Retinal pigment epithelial cell (primary cell): ENCODE measurements around the gene DACH1.

Experiments used
- DNase-seq: peaks from one replicate; pipeline ENCODE4 v3.0.0-alpha.2; 2010; ENCODE audit warnings: low read depth
- H3K4me3 ChIP-seq: 2 replicates; pipeline ENCODE4 v1.5.1; 2011; ENCODE audit warnings: mild to moderate bottlenecking, low read length, control low read depth, moderate library complexity
- CTCF ChIP-seq: conservative IDR thresholded peaks from 2 replicates; pipeline ENCODE4 v1.5.1; 2011; ENCODE audit warnings: low read depth, low read length, control low read depth, inconsistent platforms

DACH1 gene

GRCh38 chr13:71602344-71602743 is 264.7 kb downstream of the DACH1 start:
- DNase-seq, result no peak
- TF ChIP-seq CTCF, result no peak
- no peak overlapping the region for H3K4me3 ChIP-seq

DNA sequence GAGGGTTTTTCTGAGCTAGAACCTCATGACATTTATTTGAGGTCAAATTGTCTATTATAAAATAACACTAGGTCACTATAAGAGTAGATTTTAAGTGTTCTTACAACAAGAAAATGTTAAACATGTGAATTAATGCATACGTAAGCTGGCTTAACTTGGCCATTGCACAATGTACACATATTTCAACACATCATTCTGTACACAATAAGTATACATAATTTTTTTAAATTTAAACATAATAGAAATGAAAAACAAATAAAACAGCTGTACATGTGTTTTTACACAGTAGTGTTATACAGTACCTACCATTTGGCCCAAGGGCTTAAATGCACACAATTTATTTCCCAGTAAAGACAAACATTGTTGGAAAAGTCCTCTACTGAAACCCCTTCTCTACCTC is 269.9 kb downstream of the DACH1 start:
- no peak for DNase-seq
- no peak overlapping the region for H3K4me3 ChIP-seq
- no peak for TF ChIP-seq CTCF

DNA sequence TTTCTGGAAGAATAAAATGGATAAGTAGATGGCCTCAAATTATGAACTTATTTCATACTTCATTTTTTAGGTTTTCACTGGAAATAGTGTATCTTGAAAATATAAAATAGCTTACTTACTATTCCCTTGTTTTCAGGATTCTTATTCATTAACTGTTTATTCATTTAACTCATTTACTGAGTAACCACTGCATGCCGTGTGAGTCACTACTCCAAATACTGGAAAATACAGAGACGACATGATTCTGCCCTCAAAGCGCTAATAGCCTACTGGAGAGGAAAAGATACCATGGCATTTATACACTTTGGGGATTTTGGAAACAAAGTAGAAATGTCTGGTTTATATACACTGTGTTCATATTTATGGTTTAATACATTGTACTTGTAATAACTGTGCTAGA is 270.9 kb downstream of the DACH1 start:
- TF ChIP-seq CTCF, result no peak
- DNase-seq, result no peak
- no peak overlapping the region for H3K4me3 ChIP-seq

DNA sequence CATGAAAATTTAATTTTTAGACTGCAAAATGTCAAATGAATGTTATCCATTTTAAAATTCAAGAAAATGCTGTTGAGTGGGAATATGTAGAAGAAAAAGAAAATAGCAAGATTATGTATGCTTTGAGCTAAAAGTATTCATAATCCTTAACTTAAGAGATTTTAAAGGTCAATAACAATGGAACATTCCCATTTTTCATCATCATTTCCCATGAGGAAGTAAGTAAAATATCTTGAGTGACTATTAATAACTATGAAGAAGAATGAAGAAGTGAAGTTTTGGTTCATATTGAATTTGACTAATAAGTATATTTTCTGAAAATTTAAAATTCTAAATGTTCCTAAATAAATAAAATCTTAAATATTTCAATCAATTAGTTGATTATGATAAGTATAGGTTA is 273.4 kb downstream of the DACH1 start:
- H3K4me3 ChIP-seq, result no peak overlapping the region
- TF ChIP-seq CTCF, result no peak
- DNase-seq, result no peak

DNA sequence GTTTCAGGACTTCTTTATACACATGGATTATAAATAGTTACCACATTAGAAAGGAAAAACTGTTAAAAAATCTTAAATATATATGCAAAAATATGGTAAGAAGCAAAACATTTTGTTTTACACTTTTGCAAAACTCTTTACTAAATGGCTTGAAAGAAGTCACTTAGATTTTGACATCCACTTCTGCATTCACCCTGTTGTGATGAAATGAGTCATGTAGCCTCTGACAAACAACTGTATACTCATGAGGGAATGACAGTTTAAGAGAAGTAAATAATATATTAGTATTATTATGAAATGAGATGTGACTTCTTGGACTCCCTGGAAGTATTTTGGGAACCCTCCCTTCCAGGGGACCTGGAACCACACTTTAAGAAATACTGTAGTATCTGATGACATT is 275.6 kb downstream of the DACH1 start:
- DNase-seq, result no peak
- TF ChIP-seq CTCF, result no peak
- no peak overlapping the region for H3K4me3 ChIP-seq

GRCh38 chr13:71590654-71591148 is 276.3 kb downstream of the DACH1 start:
- DNase-seq, result no peak
- H3K4me3 ChIP-seq, result no peak overlapping the region
- TF ChIP-seq CTCF, result no peak

DNA sequence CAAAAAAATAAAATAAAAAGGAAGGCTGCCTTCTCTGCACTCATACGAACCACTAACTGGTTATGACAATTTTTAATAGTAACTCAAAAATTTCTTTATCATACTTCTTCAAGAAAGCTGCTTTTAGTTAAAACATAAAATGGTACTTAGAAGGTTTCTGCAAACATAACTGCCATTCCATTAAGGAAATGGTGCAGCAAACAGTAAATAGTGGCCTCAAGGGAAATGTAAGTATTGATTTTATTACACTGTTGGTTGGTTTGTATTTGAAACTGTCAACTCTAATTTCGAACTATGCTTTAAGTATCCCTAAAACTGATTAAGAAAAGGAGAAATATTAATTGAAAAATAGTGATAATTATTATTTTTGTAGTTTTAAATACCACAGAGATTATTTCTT is 278.0 kb downstream of the DACH1 start:
- no peak for TF ChIP-seq CTCF
- DNase-seq, result no peak
- H3K4me3 ChIP-seq, result no peak overlapping the region
